Measurements from ENCODE around the gene ATP13A1.
"Not testable (repeated sequence)": the region's sequence is repeated elsewhere in the genome, so short reads cannot be mapped to it uniquely, and the experiment has no call there.

Gene ATP13A1

DNA sequence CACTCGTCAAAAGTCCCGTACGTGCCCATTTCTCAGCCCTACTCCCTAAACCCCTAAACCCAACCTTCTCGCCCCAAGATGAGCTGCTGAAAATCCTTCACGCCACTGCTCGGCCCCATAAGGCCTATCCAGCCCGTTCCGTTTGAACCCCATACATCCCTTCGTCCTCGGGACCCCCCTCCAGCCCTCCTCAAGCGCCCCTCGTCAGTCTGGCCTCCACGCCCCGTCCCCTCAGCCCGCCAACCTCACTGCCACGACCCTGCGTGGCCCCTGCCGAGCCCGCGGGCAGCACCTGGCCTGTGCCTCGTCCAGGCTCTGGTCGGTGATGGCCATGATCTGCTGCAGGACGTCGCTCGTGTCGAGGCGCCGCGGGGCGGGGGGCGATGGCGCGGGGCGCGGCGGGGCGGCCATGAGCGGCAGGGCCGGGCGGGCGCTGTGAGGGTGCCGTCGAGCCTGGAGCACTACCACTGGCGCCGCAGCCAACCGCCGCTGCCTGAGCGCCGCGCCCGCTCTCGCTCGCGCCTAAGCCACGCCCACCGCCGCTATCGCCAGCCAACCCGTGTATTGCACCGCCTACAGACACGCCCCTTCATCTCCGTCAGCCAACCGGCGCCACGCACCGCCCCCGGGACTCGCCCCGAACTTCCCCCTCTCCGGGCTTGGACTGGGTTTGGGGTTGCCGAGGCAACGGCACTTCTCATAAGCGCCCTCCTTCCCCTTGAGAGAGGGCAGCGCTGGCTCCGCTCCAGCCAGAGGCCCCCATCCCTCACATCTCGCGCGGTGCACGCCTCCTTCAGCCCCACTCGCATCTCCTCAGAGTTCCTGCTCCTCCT, 45.0 kb downstream of the ATP13A1 start, which contains the start of gene PBX4:
Gene PBX4 (minus strand): TSS at position 469 of the 833 bp plus-strand sequence. CDS start 58 bp downstream, at position 411.
- peak; percentile 99 for DNase-seq

DNA sequence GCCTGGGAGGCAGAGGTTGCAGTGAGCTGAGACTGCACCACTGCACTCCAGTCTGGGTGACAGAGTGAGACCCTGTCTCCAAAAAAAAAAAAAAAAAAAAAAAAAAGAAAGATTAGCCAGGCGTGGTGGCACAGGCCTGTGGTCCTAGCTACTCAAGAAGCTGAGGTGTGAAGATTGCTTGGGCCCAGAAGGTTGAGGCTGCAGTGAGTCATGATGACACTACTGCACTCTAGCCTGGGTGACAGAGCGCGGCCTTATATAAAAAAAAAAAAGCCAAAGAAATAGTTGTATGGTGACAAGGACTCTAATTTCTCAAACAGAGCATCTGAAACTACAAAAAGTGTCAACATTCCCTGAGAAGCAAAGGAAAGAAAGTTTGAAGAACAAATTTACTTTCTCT, 48.4 kb downstream of the ATP13A1 start:
- DNase-seq: peak; percentile 70

DNA sequence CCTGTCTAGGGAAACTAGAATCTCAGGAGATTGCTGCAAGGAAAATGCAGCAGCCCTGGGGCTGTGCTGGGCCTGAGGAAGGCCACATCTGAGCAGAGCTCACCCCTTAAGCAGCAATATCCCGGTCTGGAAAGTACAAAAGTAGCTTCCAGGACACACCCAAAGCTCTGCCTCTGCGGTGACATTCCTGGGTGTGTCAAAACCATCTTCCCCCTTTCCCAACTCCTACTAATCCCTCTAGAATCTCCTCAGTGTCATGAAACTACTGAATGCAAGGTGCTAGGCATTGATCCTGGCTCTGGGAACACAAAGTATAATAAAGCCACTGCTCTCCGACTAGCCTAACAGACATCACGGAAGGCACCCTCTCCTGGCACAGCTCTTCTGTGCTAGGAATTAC, 50.0 kb downstream of the ATP13A1 start:
- DNase-seq: no peak

DNA sequence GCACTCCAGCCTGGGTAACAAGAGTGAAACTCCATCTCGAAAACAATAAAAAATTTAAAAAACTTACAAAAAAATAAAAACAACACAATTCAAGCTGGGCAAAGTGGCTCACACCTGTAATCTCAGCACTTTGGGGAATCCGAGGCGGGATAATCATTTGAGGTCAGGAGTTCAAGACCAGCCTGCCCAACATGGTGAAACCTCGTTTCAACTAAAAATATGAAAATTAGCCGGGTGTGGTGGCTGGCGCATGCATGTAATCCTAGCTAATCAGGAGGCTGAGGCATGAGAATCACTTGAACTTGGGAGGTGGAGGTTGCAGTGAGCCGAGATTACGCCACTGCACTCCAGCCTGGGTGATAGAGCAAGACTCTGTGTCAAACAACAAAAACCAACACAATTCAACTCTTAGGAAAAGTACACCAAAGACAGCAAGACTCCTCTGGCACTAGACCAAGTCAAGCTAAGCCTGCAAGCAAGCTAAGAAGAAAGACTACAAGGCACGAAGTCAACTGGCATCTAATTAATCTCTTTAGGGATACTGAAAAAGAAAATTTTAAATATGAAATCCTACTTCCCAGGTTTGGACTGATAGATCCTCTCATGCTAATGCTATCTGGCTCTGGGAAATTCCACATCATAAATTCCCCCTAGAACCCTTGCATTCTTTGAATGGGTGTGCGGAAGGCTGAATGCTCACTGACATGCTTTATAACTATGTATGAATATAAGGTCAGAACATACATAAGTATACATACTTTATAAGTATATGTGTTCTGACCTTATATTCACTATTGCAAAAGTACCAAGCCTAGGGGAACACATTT, 52.9 kb downstream of the ATP13A1 start:
- no peak for DNase-seq

DNA sequence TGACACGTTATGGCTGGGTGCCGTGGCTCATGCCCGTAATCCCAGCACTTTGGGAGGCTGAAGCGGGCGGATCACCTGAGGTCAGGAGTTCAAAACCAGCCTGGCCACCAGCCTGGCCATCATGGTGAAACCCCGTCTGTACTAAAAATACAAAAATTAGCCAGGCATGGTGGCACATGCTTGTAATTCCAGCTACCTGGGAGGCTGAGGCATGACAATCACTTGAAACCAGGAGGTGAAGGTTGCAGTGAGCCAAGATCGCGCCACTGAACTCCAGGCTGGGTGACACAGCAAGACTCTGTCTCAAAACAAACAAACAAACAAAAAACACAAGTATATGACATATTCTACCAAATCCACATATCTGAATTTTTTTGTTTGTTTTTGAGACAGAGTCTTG, 56.8 kb downstream of the ATP13A1 start:
- DNase-seq: not testable (repeated sequence)

DNA sequence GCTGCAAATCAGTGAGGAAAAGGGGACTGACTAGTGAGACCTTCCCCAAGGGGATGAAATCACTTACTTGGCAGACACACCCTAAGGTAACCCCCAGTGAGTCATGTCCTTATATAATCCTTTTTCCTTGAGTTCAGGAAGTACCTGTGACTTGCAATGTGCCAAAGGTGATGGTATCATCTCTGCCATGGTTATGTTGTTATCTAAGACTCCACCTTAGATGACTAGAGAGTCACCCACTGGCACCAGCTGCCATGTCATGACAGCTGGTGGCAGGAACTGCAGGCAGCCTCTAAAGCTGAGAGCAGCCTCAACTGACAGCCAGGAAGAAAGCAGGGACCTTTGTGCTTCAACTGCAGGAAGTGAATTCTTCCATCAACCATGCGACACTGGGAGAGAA, 57.5 kb downstream of the ATP13A1 start:
- DNase-seq: peak; percentile 78

DNA sequence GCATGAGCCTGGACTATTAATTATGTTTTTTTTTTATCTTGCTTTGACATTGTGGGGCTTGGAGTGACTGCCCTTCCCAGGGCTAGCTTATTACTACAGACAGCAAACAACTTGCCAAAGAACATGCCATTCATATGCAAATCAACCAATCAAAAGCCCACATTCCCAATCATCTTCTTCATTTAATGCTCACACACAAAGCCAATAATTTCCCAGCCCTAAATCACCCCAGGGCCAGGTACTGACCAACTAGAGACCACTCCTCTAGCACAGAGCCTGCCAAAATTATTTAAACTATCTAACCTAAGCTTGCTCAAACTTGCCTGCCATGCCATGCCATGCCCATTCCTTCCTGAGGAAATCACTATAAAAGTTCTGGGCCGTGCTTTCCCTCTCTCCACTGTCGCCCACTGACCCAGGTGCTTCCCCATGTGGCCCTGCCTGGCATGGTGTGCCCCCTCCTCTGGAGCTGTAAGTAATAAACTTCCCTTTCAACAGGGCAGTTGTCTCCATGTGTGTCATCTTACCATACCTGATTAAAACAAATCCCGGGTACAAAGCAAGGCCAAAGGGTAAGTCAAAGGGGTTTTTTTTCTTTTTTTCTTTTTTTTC, 60.7 kb downstream of the ATP13A1 start:
- DNase-seq: no peak

DNA sequence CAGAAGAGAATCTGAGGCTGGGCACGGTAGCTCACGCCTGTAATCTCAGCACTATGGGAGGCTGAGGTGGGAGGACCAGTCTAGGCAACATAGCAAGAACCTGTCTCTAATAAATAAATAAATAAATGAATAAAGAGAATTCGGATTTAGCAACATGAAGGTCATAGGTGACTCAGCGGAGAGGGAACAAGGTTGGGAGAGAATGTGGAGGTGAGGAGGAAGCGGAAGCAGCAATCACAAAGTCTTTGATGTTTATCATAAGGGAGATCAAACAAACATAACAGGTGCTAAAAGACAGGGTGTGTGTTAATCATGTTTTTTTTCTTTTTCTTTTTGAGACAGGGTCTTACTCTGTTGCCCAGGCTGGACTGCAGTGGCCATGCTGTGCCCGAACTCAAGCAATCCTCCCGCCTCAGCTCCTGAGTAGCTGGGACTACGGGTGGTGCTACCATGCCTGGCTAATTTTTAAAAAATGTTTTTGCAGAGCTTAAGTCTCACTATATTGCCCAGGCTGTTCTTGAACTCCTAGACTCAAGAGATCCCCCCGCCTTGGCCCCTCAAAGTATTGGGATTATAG, 61.3 kb downstream of the ATP13A1 start:
- peak; percentile 28 for DNase-seq

DNA sequence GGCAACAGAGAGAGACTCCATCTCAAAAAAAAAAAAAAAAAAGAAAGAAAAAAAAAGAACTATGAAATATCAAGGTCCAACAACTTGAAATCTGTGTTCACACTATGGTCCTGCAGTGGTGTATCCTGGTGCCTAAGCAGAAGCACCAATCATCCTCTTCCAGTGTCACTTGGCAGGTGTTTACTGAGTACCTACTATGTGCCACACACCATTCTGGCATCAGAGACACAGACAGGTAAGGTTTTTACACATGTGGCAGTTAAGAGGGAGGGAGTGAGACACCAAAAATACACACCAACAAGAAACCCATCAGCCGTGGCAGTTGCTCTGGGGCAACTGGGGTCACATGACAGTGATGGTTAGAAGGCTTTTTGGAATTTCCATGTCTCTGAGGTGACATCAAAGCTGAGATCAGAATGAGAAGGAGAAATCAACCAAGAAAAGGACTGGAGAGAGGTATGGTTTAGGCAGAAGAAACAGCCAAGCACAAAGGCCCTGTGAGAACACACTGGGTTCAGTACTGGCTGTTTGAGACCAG, 62.6 kb downstream of the ATP13A1 start:
- peak; percentile 41 for DNase-seq

DNA sequence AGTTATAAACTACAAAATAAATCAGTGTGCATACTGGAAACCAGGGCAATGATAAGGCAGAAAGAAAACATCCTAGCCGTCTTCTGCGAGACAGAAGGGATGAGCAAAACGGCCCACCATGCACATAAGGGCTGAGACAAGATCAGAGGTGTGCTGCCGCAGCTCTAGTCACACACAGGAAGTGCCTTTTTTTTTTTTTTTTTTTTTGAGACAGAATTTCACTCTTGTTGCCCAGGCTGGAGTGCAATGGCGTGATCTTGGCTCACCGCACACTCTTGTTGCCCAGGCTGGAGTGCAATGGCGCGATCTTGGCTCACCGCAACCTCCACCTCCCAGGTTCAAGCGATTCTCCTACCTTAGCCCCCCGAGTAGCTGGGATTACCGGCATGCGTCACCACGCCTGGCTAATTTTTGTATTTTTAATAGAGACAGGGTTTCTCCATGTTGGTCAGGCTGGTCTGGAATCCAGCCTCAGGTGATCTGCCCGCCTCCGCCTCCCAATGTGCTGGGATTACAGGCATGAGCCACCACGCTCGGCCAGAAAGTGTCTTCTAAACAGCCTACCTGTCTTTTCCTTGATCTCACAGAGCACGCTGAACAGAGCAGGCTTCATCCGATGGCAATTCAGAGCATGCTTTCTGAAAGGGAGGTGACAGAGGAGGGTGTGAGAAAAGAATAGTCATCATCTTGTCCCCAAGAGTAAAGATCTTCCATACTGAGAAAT, 64.6 kb downstream of the ATP13A1 start:
- DNase-seq: peak; percentile 82

DNA sequence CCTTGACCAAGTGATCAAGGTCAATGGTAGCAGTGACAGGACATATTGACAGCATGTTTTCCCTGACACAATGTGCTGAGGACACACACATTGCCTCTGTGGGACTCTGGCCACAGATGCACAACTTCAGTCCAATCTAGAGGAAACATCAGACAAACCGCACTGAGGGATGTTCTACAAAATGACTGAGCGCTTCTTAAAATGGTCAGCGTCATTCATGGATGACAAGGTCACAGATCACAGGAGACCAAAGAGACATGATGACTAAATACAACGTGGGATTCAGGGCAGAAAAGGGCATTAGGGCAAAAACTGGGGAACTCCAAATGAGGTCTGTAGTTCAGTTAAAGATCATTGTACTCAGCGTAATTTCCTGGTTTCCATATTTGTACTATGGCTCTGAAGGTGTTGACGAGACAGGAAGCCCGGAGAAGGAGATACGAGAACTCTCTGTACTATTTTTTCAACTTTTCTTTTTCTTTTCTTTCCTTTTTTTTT, 65.6 kb downstream of the ATP13A1 start:
- DNase-seq: peak; percentile 95

All from activated CD4-positive, alpha-beta T cell treated with anti-CD3 and anti-CD28 coated beads, Interleukin-10, Interleukin-2, amounts not matched to agents 100 ng/mL and 50 ng/mL, durations not matched to agents 16 hours and 8 hours (primary cell).